Activated CD4-positive, alpha-beta memory T cell treated with anti-CD3 and anti-CD28 coated beads for 36 hours (primary cell): Measurements from ENCODE around the gene TEX22. TPM values are rescaled to one million over a fixed set of nuclear protein-coding genes. Genes with fewer than 3 reads are reported as not detected.

Experiments
- CTCF ChIA-PET: fragments of 350-600 bp; sonication (Branson Sonifier 250); formaldehyde crosslinking; loops from one replicate; lab custom pipeline; 2021; ENCODE audit warnings: antibody characterized with exemption, inconsistent platforms; lab: Charles Lee
- POLR2A ChIA-PET: fragments of 350-600 bp; sonication (Branson Sonifier 250); formaldehyde crosslinking; loops from one replicate; lab custom pipeline; 2021; ENCODE audit warnings: antibody characterized with exemption; lab: Charles Lee
- DNase-seq: peaks from one replicate; pipeline ENCODE4 v3.0.0-alpha.2; 2020
- H3K27ac Mint-ChIP-seq: one replicate; pipeline ENCODE4 v1.8.0; 2021; ENCODE audit warnings: mixed read lengths
- H3K27me3 Mint-ChIP-seq: one replicate; pipeline ENCODE4 v1.8.0; 2021; ENCODE audit warnings: mixed read lengths
- H3K36me3 Mint-ChIP-seq: one replicate; pipeline ENCODE4 v1.8.0; 2021; ENCODE audit warnings: mixed read lengths
- H3K4me1 Mint-ChIP-seq: one replicate; pipeline ENCODE4 v1.8.0; 2021; ENCODE audit warnings: low read depth, mixed read lengths
- H3K4me3 Mint-ChIP-seq: one replicate; pipeline ENCODE4 v1.8.0; 2021; ENCODE audit warnings: mild to moderate bottlenecking, mixed read lengths
- H3K9me3 Mint-ChIP-seq: one replicate; pipeline ENCODE4 v1.8.0; 2021; ENCODE audit warnings: mixed read lengths
- intact Hi-C: fragments of 100-400 bp; cut with micrococcal nuclease; formaldehyde crosslinking; loops from one replicate; pipeline ENCODE4 v1.15.1; 2023
- total RNA-seq, 2 experiments: library from RNA; stranded (reverse); gene quantifications; one replicate each; pipeline ENCODE4 v1.2.3, GENCODE V29; 2021

Gene TEX22
- total RNA-seq, 2 experiments from 2014 or later: 0.83 to 0.90 TPM

DNA sequence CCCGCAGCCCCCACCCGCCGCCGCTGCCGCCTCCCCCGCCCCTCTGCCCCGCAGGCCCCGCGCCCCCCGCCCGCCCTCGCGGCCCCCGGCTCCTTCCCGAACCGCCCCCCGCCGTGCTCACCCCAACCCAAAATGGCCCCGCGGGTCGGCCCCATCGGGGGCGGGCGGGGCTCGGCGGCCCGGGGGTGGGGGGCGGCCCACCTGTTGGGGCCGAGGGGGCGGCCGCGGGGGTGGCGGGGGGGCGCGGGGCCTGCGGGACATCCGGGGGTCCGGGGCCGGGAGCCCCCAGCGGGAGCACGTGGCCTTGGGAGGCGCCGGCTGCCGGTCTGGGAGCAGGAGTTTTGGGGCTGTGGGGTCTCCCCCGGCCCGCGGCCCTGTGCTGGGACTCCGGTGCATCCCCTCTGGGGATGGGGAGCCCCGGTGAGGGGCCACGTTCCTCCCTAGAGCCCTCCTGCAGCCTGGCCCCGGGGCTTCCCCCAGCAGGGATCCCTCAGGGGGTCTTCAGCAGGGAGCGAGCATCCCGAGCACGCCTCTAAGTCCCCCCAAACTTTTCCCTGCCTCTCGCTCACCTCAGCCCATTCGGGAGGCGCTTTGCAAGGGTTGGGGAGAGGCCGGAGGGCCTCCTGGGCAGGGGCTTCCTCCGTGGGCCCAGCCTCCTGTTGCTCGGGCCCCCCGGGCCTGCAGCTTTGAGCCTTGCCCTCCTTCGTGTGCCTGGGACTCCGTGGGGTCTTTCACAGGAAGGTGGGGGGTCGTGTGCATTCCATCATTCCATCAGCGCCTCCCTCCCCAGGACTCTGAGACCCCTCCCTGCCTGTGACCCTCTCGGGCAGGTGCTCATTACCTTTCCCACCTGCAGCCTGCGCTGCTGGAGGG is 22.0 kb downstream of the TEX22 start:
- Mint-ChIP-seq H3K9me3 (no peaks in the 10 kb centered on the region), H3K4me3 (peak overlapping the region; percentile 91), H3K27ac (peak overlapping the region; percentile 84), H3K27me3 (no peaks in the 10 kb centered on the region), H3K36me3 (peaks cover 10% of the 10 kb centered on the region), H3K4me1 (peaks cover 31% of the 10 kb centered on the region)
- intact Hi-C loops: loop anchor here (10.0 kb wide), 1 partner anchor 46 kb away; no protein-coding TSS in a partner anchor
- POLR2A ChIA-PET: interaction anchor here (0.9 kb wide), 1 partner anchor 16 kb away, joined by 4 read pairs; no protein-coding TSS in a partner anchor
- CTCF ChIA-PET: interaction anchor here (1.0 kb wide), 1 partner anchor 70 kb away, joined by 4 read pairs; no protein-coding TSS in a partner anchor
- no peak for DNase-seq

DNA sequence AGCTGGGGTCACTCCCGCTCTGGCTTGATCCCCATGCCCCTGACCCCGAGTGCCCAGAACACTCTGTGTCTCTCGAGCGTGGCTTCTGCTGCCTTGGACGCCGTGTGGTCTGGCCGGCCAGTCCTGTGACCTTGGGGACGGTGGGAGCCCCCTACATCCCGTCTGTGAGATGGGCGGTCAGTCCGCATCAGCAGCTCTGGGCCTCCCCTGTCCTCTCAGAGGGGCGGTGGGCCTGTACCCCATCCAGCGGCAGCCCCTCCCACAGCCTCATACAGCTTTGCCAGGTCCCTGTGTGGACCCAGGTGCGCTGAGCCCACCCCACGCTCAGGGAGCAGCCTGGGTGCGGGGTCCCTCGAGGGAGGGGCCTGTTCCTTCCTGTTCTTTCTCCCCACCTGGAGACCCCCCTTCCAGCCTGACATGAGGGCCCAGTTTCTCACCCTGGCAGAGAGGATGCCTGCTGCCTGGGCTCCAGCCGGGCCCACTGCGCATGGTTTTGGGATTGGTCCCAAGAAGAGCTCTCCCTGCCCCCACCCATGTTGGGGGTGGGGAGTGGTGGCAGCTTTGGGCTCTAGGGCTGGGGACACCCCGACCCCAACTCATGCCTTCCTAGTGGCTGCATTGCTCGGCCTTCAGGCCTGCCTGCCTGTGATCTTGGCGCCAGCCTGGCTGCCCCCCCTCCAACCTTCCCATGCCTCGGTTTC is 22.8 kb downstream of the TEX22 start:
- POLR2A ChIA-PET: interaction anchor here (0.9 kb wide), 1 partner anchor 17 kb away, joined by 4 read pairs; no protein-coding TSS in a partner anchor
- intact Hi-C loops: loop anchor here (10.0 kb wide), 1 partner anchor 46 kb away; no protein-coding TSS in a partner anchor

DNA sequence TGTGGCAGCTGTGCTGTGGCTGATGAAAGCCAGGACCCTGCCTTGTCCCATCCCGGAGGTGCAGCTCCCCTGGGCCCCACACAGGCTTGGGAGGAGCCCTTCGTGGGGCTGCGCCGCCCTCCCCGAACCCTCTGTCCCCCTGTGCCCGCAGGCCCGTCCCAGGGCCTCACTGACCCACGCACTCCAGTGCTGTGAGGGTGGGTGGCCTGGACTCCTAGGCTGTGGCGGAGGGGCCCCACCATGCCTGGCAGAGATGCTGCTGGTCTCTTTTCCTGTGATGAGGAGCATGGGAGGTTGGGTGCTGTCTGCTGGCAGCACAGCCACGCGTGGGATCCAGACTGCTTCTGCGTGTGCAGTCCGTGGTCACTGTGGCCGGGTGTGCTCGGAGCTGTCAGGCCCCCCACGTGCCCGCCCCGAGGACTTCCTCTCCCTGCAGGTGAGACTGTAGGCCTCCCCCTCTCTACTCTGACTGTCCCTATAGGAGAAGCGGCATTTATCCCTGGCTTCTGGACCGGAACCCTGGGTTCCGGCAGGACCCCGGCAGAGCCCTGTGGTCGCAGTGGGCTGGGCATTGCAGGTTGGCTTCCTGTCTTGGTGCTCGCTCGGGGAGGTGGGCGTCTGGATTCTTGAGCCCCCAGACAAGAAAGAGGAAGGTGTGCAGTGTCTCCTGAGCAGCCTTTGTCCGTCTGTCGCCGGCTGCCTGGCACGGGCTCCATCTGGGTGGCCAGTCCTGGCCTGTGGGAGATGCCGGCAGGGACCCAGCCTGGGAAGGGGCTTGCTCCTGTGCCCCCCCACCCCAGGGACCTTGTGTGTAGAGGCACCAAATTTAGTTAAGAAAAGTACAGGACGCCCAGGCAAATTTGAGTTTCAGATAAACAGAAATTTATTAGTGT is 23.6 kb downstream of the TEX22 start:
- peak overlapping the region; percentile 49 for H3K27ac Mint-ChIP-seq
- peaks cover 30% of the 10 kb centered on the region for H3K4me1 Mint-ChIP-seq
- ChIA-PET POLR2A (no interaction called here), CTCF (interaction anchor here (1.0 kb wide), 1 partner anchor 68 kb away, joined by 4 read pairs; no protein-coding TSS in a partner anchor)
- no peaks in the 10 kb centered on the region for H3K27me3 Mint-ChIP-seq
- H3K9me3 Mint-ChIP-seq: no peaks in the 10 kb centered on the region
- intact Hi-C loops: loop anchor here (10.0 kb wide), 1 partner anchor 47 kb away; no protein-coding TSS in a partner anchor
- DNase-seq: no peak
- peak overlapping the region; percentile 91 for H3K4me3 Mint-ChIP-seq
- peaks cover 20% of the 10 kb centered on the region for H3K36me3 Mint-ChIP-seq

More for the DNA sequence above, 22.8 kb downstream of the TEX22 start:
- Mint-ChIP-seq H3K9me3 (no peaks in the 10 kb centered on the region), H3K36me3 (peaks cover 14% of the 10 kb centered on the region), H3K27me3 (no peaks in the 10 kb centered on the region), H3K4me1 (peaks cover 28% of the 10 kb centered on the region), H3K27ac (peak overlapping the region; percentile 84), H3K4me3 (peak overlapping the region; percentile 91)
- no peak for DNase-seq
- CTCF ChIA-PET: interaction anchor here (1.0 kb wide), 1 partner anchor 69 kb away, joined by 4 read pairs; no protein-coding TSS in a partner anchor

DNA sequence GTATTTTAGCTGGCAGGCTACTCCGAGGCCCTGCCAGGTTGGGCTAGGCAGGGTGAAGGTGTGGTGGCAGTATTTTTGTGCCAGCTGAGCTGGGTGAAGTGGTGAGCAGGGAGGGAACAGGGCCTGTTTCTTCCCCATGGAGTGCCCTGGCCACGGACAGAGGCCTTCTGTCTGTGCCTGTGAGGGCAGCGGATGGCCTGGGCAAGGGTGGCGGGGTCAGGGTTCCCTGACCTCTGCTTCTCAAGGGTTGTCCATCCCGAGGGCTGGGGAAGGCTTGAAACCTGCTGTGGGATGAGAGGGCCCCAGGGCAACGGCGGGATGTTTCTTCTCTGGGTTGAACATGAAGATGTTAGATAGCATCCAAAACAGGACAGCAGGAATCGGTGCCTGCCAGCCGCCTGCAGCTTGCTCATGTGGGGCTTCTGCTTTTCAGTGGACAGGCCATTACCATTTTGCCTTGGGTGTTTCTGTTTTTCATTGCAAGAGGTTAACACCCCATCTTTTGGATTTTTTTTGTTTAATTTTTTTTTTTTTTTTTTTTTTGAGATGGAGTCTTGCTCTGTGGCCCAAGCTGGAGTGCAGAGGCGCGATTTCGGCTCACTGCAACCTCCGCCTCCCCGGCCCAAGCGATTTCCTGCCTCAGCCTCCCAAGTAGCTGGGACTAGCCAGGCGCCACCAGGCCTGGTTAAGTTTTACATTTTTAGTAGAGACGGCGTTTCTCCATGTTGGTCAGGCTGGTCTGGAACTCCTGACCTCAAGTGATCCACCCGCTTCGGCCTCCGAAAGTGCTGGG is 24.6 kb downstream of the TEX22 start:
- intact Hi-C loops: loop anchor here (10.0 kb wide), 1 partner anchor 48 kb away; no protein-coding TSS in a partner anchor
- Mint-ChIP-seq H3K36me3 (peaks cover 23% of the 10 kb centered on the region), H3K27ac (no peak overlapping the region), H3K4me1 (peaks cover 33% of the 10 kb centered on the region), H3K27me3 (no peaks in the 10 kb centered on the region), H3K9me3 (no peaks in the 10 kb centered on the region), H3K4me3 (peak overlapping the region; percentile 20)
- no peak for DNase-seq
- CTCF ChIA-PET: interaction anchor here (1.0 kb wide), 1 partner anchor 52 kb away, joined by 4 read pairs; no protein-coding TSS in a partner anchor
- POLR2A ChIA-PET: no interaction called here

DNA sequence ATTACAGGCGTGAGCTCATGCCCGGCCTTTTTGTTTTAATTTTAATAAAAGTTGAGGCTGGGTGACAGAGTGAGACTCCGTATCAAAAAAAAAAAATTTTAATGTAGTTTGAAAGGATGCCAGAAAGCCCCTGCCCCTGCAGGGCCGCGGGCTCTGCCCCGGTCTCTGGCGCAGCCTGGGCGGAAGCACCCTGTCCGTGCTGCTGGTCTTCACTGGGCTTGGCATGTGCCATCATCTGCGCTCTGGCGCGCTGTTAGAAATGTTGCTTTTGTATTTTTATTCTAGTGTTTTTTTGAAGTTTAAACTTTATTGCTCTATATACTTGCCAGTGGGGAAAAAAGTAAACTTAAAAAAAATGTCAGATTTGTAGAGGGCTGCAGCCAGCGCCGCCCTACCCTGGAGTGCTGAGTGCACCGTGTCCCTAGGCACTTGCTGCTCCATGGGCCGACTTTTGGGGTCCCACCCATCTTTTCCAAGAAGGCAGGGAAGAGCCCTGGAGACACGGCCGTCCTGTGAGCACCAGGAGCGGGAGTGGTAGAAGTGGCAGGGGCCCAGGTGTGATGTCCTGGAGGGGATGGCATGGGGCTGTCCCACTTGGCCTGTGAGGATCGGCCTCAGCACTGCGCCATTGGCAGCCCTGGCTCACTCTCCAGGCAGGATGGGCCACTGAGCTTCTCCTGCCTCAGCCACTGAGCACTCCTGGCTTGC is 25.3 kb downstream of the TEX22 start:
- peaks cover 25% of the 10 kb centered on the region for H3K36me3 Mint-ChIP-seq
- CTCF ChIA-PET: interaction anchor here (1.0 kb wide), 1 partner anchor 53 kb away, joined by 4 read pairs; no protein-coding TSS in a partner anchor

DNA sequence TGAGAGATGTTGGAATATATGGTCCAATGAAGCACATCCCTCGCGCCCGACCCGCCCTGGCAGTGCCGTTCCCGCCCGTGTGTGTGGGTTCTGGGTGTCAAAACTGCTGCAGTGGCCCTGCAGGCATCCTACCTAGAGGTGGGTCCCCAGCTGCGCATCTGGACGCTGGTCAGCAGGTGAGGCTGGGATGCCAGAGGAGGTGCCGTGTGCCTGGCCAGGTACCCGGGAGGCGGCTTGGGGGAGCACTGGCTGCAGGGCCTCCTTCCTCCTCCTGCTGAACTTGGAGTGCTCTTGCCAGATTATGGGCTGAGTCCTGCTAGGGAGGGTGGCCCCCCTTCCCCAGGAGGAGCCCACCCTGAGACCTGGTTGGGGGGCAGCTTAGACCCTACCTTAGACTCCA is 26.5 kb downstream of the TEX22 start:
- H3K9me3 Mint-ChIP-seq: no peaks in the 10 kb centered on the region
- H3K27me3 Mint-ChIP-seq: no peaks in the 10 kb centered on the region
- intact Hi-C loops: loop anchor here (10.0 kb wide), 1 partner anchor 50 kb away; no protein-coding TSS in a partner anchor
- DNase-seq: no peak
- H3K36me3 Mint-ChIP-seq: peaks cover 27% of the 10 kb centered on the region
- peaks cover 30% of the 10 kb centered on the region for H3K4me1 Mint-ChIP-seq
- ChIA-PET CTCF (no interaction called here), POLR2A (no interaction called here)
- no peak overlapping the region for H3K4me3 Mint-ChIP-seq
- H3K27ac Mint-ChIP-seq: no peak overlapping the region

More for the DNA sequence above, 25.3 kb downstream of the TEX22 start:
- Mint-ChIP-seq H3K27me3 (no peaks in the 10 kb centered on the region), H3K4me3 (no peak overlapping the region), H3K27ac (no peak overlapping the region), H3K4me1 (peaks cover 33% of the 10 kb centered on the region), H3K9me3 (no peaks in the 10 kb centered on the region)
- POLR2A ChIA-PET: interaction anchor here (0.6 kb wide), 1 partner anchor 108 kb away, joined by 3 read pairs; no protein-coding TSS in a partner anchor
- DNase-seq: no peak
- intact Hi-C loops: loop anchor here (10.0 kb wide), 1 partner anchor 49 kb away; no protein-coding TSS in a partner anchor

DNA sequence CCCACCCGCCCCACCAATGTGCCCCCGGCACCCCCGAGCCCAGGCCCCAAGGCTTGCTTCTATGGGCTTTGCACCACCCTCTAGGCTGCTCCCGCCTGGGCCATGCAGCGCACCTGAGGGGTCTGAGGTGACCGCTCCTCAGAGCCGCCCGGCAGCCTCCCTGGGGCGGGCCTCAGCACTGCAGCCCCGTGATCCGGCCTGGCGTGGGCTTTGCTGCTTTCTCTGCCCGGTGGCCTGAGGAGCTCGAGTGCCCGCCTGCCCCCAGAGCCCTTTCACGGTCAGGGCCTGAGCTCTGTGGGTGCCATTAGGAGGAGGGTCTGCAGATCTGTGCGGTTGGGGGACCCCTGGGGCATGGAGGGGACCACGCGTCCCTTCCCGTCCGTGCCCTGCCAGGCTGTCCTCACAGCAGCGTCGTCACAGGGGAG is 27.5 kb downstream of the TEX22 start:
- Mint-ChIP-seq H3K4me1 (peaks cover 29% of the 10 kb centered on the region), H3K36me3 (peaks cover 35% of the 10 kb centered on the region), H3K27me3 (no peaks in the 10 kb centered on the region), H3K27ac (no peak overlapping the region), H3K9me3 (no peaks in the 10 kb centered on the region), H3K4me3 (no peak overlapping the region)
- ChIA-PET POLR2A (interaction anchor here (1.5 kb wide), 1 partner anchor 22 kb away, joined by 3 read pairs; no protein-coding TSS in a partner anchor), CTCF (no interaction called here)
- no peak for DNase-seq
- intact Hi-C loops: loop anchor here (10.0 kb wide), 1 partner anchor 51 kb away; no protein-coding TSS in a partner anchor

DNA sequence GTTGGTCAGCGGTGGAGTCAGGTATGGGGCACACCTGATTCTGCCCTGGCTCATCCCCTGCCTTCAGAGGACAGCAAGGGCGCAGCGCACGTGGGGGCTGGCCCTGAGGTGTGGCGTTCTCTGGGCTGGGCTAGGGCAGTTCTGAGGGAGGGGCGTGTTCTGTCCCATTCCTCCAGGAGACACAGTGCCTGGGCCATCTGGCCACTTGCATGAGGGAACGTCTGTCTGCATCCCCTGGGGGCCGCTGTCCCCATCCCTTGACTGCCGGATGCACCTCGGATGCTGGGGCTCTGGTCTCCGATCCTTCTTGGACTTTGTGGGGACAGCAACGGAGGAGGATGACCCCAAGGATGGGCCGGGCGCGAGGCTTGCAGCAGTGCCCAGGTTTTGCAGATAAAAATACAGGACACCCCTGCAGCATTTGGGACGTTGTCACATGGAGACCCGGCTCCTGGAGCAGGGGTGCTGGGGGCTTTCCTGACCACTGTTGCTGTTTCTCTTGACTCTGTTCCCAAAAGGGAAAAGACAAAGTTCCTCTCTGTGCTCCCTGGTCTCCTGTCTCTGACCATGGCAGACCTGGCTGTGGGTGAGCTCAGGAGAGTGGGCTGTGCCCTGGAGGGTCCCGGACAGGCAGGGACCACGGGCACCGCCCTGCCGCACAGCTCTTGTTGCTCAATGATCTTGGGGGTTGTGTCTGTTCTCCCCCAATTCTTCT is 28.2 kb downstream of the TEX22 start:
- no peaks in the 10 kb centered on the region for H3K27me3 Mint-ChIP-seq
- H3K4me1 Mint-ChIP-seq: peaks cover 21% of the 10 kb centered on the region
- ChIA-PET POLR2A (interaction anchor here (1.5 kb wide), 1 partner anchor 23 kb away, joined by 3 read pairs; no protein-coding TSS in a partner anchor), CTCF (no interaction called here)
- no peak overlapping the region for H3K27ac Mint-ChIP-seq
- intact Hi-C loops: loop anchor here (10.0 kb wide), 1 partner anchor 52 kb away; no protein-coding TSS in a partner anchor
- no peak overlapping the region for H3K4me3 Mint-ChIP-seq
- H3K9me3 Mint-ChIP-seq: no peaks in the 10 kb centered on the region
- H3K36me3 Mint-ChIP-seq: peaks cover 39% of the 10 kb centered on the region
- no peak for DNase-seq

DNA sequence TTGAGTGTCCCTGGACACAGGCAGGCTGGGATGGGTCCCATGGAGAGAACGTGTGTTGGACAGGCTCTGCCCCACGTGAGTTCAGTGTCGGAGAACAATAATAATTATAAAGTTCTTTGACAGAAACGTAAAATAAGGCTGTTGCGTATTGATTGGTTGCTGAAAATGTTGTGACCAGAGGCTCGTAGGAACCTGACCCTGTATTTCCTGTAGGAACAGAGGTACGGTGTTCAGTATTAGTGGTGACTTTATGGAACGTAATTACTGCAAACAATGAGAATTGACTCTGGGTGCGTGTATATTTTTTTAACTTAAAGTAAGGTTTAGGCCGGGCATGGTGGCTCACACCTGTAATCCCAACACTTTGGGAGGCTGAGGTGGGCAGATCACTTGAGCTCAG is 29.1 kb downstream of the TEX22 start:
- ChIA-PET POLR2A (interaction anchor here (0.7 kb wide), 1 partner anchor 18 kb away, joined by 3 read pairs; no protein-coding TSS in a partner anchor), CTCF (no interaction called here)
- Mint-ChIP-seq H3K27me3 (no peaks in the 10 kb centered on the region), H3K36me3 (peaks cover 36% of the 10 kb centered on the region), H3K4me1 (peaks cover 14% of the 10 kb centered on the region), H3K9me3 (no peaks in the 10 kb centered on the region), H3K27ac (no peak overlapping the region), H3K4me3 (no peak overlapping the region)
- no peak for DNase-seq
- intact Hi-C loops: loop anchor here (10.0 kb wide), 1 partner anchor 53 kb away; no protein-coding TSS in a partner anchor
